Measurements from ENCODE around the gene NXN.
A peak's percentile ranks its signal among the peaks of the same experiment; 100 is the strongest.
"Not testable (repeated sequence)": the region's sequence is repeated elsewhere in the genome, so short reads cannot be mapped to it uniquely, and the experiment has no call there.

Gene NXN

DNA sequence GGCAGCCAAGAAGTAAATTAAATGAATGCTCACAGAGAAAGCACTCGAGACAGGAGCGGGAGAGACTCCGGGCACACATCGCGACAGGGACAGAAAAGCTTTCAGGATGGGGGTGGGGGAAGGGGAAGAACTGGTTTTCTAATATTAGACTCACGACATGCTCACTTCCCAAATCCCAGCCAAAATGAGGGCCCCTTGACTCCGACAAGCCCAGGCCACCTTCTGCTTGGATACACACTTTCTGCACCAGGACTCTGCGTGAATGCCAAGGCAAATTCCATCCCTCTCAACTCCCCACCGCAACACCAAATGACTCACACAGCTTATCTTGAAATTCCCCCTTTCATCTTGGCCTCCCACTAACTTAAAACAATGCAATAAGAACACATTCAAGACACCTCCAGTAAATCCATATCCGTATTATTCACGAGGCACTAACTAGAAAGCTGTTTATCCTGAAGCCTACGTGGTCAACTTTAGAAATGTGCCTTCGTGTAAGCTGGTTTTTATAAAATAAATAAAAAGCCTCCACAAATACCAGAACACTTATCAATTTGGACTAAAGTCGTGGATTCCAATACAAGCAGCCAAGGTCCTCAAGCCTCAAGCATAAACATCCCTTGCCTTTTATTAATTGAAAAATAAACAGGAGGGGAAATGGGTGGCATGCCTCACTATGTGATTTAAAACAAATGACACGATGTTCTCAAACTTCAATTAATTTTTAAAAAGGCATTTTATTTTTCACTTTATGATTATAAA lies 46.1 kb downstream of the NXN start:
- no peak for TF ChIP-seq CTCF (IDR thresholded peaks at IDR 0.05; ENCODE audit: low read depth, low read length)

GRCh38 chr17:930258-930657 lies 49.3 kb downstream of the NXN start:
- no peak for TF ChIP-seq CTCF (IDR thresholded peaks at IDR 0.05; ENCODE audit: low read depth, low read length)
- no peak overlapping the region for H3K4me3 ChIP-seq (ENCODE audit: low read depth, low read length)

More for the DNA sequence above, 46.1 kb downstream of the NXN start:
- H3K4me3 ChIP-seq (ENCODE audit: low read depth, low read length): peak overlapping the region; percentile 21; the same call in 1 of the 2 replicates

GRCh38 chr17:929586-929985 lies 50.0 kb downstream of the NXN start:
- H3K4me3 ChIP-seq (ENCODE audit: low read depth, low read length): no peak overlapping the region
- no peak for TF ChIP-seq CTCF (IDR thresholded peaks at IDR 0.05; ENCODE audit: low read depth, low read length)

GRCh38 chr17:927611-928461 lies 51.7 kb downstream of the NXN start:
- no peak for TF ChIP-seq CTCF (IDR thresholded peaks at IDR 0.05; ENCODE audit: low read depth, low read length)
- no peak overlapping the region for H3K4me3 ChIP-seq (ENCODE audit: low read depth, low read length)

GRCh38 chr17:925817-926216 lies 53.8 kb downstream of the NXN start:
- H3K4me3 ChIP-seq (ENCODE audit: low read depth, low read length): no peak overlapping the region
- no peak for TF ChIP-seq CTCF (IDR thresholded peaks at IDR 0.05; ENCODE audit: low read depth, low read length)

- no peak for TF ChIP-seq CTCF (IDR thresholded peaks at IDR 0.05; ENCODE audit: low read depth, low read length)
- no peak overlapping the region for H3K4me3 ChIP-seq (ENCODE audit: low read depth, low read length)
Observed at GRCh38 chr17:924711-925475, 54.7 kb downstream of the NXN start.

- H3K4me3 ChIP-seq (ENCODE audit: low read depth, low read length): not testable (repeated sequence)
Observed at GRCh38 chr17:924306-924705, 55.3 kb downstream of the NXN start.

All from WI38 (cell line).